Psoas muscle (tissue), 8 donors: ENCODE data around the gene GARRE1. TPM values are rescaled to one million over a fixed set of nuclear protein-coding genes. Genes with fewer than 3 reads are reported as not detected.

Source experiments
- ATAC-seq, 4 donors: fragments of 200-7000 bp; cut with Tn5 transposase; one replicate each; pipeline ENCODE4 v1.9.1; 2020; ENCODE audit warnings: moderate library complexity in 3 of 4, mild to moderate bottlenecking in 2 of 4
- DNase-seq, 2 donors: peaks; one replicate each; pipeline ENCODE4 v3.0.0-alpha.2; 2020
- H3K27ac ChIP-seq: fragments of 200-600 bp; one replicate; pipeline ENCODE4 v1.8.0; 2022
- H3K27me3 ChIP-seq, 3 donors: fragments of 200-600 bp in 1 of 3; one replicate each; pipeline versions ENCODE4 v1.6.1 to v1.8.0; 2013 to 2022; ENCODE audit warnings: low read length in 2 of 3, mild to moderate bottlenecking in 2 of 3, moderate library complexity in 1 of 3; ENCODE audit not compliant: insufficient read depth in 3 of 3
- H3K36me3 ChIP-seq, 2 donors: fragments of 200-600 bp in 1 of 2; one replicate each; pipeline versions ENCODE4 v1.6.1 to v1.8.0; 2013 to 2022; ENCODE audit warnings: low read depth in 1 of 2, mild to moderate bottlenecking in 1 of 2, moderate library complexity in 1 of 2; ENCODE audit not compliant: insufficient read depth in 1 of 2
- H3K4me1 ChIP-seq: fragments of 200-600 bp; one replicate; pipeline ENCODE4 v1.8.0; 2022
- H3K4me3 ChIP-seq: fragments of 200-600 bp; one replicate; pipeline ENCODE4 v1.8.0; 2022; ENCODE audit warnings: mild to moderate bottlenecking
- H3K9me3 ChIP-seq: fragments of 200-600 bp; one replicate; pipeline ENCODE4 v1.8.0; 2022
- WGBS, 3 donors: extraction: QIAGEN DNeasy Blood & Tissue Kit; methylation state at CpG; one replicate each; pipeline versions ENCODE4 v1.1.6 to v1.1.7; 2013; 5-methylcytosine and 5-hydroxymethylcytosine counted together
- intact Hi-C, 2 donors: fragments of 100-400 bp; cut with DNase I; formaldehyde crosslinking; loops; one replicate each; pipeline versions ENCODE4 v1.11.0 to v1.14.2; 2022
- polyA plus RNA-seq, 3 donors: library from polyadenylated mRNA; stranded (reverse); fragments of 200-250 nt; gene quantifications; one replicate each; pipeline ENCODE4 v1.2.3, GENCODE V29; 2013
- total RNA-seq, 4 donors: library from RNA; stranded (reverse); fragmentation: NEBNext Ultra II Directional in 2 of 4; extraction: Animal tissue kit (Norgen Biotek cat#: 25700) in 2 of 4; gene quantifications; one replicate each; pipeline versions ENCODE4 v1.2.1 to v1.2.4, GENCODE V29; 2021 to 2023
- TF ChIP-seq, protein P1 (sequence below): fragments of 200-600 bp; IDR thresholded peaks from one replicate; pipeline ENCODE4 v1.8.0; 2022; ENCODE audit warnings: antibody characterized with exemption
- donor health status: healthy with polysubstance abuse.
- donor health status: DM: no; HTN: no; CAD: no; lungs with moderate emphysema.
- donor health status: Bipolar disorder and iron deficiency.
- donor health status: healthy.
- donor health status: DM: yes; HTN: yes; CAD: no.
- donor health status: DM: no; HTN: no; CAD: no.
- donor health status: DM: no; HTN: no; CAD: no.
- donor health status: DM: yes; HTN: yes; CAD: no.

The GARRE1 gene
- total and polyA plus RNA-seq, 7 donors: 4.8 to 22.8 (median 16.4) TPM

DNA sequence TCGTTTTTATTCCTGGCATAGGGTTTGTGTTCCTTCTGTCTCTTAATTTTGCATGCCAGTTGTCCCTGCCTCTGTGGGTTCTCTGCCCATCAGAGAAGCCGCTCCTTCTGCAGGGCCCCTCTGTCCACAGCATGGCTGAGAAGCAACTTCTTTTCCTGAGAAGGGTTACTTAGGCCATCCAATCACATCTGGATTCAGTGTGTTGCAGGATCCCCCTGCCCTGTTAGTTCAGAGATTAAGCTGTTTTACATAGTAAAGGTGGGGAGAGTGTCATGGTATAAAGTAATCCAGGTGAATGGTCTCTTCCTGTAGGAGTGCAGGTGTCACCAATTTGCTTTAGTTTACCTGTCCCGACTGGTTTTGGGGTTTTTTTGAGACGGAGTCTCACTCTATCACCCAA, 22.9 kb upstream of the GARRE1 start:
- ATAC-seq: no peak

DNA sequence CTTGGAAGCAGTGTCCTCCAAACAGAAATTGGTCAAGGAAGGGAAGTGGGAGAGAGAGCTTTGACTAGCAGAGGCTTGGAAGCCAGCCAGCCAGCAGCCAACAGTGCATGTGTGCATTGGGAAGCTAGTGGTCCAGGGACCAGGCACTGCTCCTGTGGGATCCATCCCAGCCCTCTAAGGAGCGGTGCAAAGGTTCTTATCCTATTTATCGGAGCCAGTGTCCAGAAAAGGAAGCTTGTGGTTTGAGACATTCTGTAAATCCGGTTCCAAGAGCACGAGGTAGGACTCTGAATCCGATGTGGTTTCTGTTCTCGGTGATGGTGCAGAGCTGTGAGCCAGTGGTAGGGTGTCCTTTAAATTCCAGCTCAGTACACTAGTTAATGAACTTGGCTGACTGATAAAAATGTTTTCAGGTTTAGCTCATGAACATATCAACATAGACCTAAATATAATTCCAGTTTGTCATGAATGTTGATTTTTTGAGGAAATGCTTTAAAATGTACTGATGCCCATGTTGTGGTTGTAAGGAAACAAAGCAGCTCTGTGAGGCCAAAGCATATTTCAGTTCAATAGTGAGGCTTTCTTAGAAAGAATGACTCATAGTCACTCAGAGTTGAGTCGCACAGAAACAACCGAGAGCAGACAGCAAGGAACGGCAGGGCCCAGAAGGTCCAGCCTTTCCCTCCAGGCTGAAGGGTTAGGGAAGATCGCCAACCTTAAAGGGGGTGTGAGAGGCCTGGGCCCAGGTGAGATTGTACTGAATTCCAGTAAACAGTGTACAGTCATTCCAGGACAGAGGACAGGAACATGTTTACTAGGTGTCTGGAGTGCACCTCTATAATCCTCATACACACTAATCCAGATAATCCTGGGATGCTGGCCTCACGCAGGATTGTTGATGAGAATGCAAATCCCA, 21.5 kb upstream of the GARRE1 start:
- intact Hi-C loops: no loop called here
- 52 to 66% (median 54%) methylated on average over 11 of the region's 11 CpGs for WGBS, 3 donors
- H3K9me3 ChIP-seq: no peaks in the 10 kb centered on the region
- peak; percentile 50 to 62 (median 56) for ATAC-seq
- TF ChIP-seq, protein P1, sequence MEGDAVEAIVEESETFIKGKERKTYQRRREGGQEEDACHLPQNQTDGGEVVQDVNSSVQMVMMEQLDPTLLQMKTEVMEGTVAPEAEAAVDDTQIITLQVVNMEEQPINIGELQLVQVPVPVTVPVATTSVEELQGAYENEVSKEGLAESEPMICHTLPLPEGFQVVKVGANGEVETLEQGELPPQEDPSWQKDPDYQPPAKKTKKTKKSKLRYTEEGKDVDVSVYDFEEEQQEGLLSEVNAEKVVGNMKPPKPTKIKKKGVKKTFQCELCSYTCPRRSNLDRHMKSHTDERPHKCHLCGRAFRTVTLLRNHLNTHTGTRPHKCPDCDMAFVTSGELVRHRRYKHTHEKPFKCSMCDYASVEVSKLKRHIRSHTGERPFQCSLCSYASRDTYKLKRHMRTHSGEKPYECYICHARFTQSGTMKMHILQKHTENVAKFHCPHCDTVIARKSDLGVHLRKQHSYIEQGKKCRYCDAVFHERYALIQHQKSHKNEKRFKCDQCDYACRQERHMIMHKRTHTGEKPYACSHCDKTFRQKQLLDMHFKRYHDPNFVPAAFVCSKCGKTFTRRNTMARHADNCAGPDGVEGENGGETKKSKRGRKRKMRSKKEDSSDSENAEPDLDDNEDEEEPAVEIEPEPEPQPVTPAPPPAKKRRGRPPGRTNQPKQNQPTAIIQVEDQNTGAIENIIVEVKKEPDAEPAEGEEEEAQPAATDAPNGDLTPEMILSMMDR: no peak
- peak overlapping the region; percentile 58 for H3K27ac ChIP-seq
- no peaks in the 10 kb centered on the region for H3K27me3 ChIP-seq
- no peak overlapping the region for H3K4me3 ChIP-seq
- H3K4me1 ChIP-seq: peaks cover 7% of the 10 kb centered on the region
- H3K36me3 ChIP-seq: peaks cover 2 to 34% of the 10 kb centered on the region in 2 donors
- peak; percentile 43 to 65 for DNase-seq

More for the DNA sequence above, 22.9 kb upstream of the GARRE1 start:
- Histone ChIP-seq H3K4me1 (peaks cover 7% of the 10 kb centered on the region), H3K27me3 (no peaks in the 10 kb centered on the region), H3K27ac (no peak overlapping the region), H3K9me3 (no peaks in the 10 kb centered on the region), H3K36me3 (peaks cover 3 to 47% of the 10 kb centered on the region in 2 donors), H3K4me3 (no peak overlapping the region)
- WGBS, 3 donors: 85 to 89% (median 87%) methylated on average over 4 of the region's 4 CpGs
- no peak for DNase-seq
- intact Hi-C loops: no loop called here
- TF ChIP-seq, protein P1: no peak

DNA sequence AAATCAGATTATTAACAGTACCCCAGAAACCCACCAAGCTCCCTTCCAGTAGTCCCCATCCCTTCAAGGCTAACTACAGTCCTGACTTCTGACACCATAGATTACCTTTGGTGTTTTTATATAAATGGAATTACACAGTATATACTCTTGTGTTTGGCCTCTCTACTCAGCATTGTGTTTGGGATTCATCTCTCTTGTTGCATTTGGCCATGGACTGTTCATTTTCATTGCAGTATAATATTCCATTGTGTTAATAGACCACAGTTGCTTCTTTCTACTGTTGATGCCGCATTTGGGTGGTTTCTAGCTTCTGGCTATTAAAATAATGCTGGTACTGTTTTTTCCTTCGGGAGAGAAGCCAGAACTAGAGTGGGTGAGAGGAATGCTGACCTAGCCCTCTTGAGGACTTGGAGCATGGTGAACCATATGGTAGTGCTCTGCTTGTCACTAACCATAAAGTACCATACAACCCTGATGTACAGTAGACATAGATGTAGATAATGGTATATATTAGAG, 18.9 kb upstream of the GARRE1 start:
- WGBS, 3 donors: 88 to 96% (median 92%) methylated on average over 2 of the region's 2 CpGs
- TF ChIP-seq, protein P1: no peak
- Histone ChIP-seq H3K27me3 (no peaks in the 10 kb centered on the region), H3K4me1 (peaks cover 7% of the 10 kb centered on the region), H3K27ac (no peak overlapping the region), H3K9me3 (no peaks in the 10 kb centered on the region), H3K36me3 (peaks cover 0 to 9% of the 10 kb centered on the region in 2 donors), H3K4me3 (no peak overlapping the region)
- intact Hi-C loops: no loop called here
- DNase-seq (no peak), ATAC-seq (no peak)

DNA sequence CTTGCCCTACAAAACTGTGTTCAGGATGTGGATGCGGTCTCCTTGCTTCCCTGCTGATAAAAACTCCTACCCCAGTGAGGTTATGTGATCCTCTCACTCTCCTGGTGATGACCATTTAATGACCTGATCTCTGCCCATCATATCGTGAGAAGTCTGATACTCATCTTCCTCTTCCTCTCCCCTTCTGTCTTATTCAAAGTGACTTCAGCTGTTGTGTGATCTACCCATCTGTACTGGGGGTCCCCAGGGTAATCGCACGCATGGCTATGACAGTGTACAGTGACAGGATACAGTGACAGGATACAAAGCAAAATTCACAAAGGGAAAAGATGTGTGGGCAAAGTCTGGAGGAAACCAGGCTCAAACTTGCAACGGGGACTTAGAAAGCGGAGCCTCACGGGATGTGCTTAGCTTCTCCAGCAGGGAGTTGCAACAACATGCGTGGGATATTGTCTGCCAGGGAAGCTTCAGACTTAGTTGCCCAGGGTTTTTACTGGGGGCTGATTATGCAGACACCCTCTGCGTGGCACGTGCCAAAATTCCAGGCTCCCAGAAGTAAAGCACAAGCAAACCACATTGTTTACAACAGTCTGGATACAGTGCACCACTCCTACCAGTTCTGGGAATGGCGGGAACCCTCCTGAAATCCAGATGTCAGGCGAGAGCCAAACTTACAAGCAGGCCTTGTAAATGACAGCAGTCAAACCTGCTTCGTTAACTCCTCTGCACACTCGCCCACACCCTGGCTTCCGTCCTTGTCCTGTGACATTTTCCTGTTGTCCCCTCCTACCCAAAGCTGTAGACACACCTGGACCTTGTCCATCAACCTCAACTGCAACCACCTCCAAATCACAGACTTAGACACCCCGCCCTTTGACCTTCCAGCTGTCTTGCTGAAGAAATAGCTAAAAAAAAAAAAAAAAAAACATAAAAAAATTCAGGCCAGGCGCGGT, 18.0 kb upstream of the GARRE1 start:
- ATAC-seq: peak in 1 of 4 donors; percentile 11
- Histone ChIP-seq H3K4me3 (no peak overlapping the region), H3K27ac (no peak overlapping the region), H3K36me3 (peaks cover 0 to 1% of the 10 kb centered on the region in 2 donors), H3K27me3 (no peaks in the 10 kb centered on the region), H3K9me3 (no peaks in the 10 kb centered on the region), H3K4me1 (peaks cover 7% of the 10 kb centered on the region)
- WGBS, 3 donors: 63 to 72% (median 70%) methylated on average over 18 of the region's 18 CpGs
- no peak for DNase-seq
- TF ChIP-seq, protein P1: no peak
- intact Hi-C loops: no loop called here
